Measurements from ENCODE around the gene SLC4A7.

DNA sequence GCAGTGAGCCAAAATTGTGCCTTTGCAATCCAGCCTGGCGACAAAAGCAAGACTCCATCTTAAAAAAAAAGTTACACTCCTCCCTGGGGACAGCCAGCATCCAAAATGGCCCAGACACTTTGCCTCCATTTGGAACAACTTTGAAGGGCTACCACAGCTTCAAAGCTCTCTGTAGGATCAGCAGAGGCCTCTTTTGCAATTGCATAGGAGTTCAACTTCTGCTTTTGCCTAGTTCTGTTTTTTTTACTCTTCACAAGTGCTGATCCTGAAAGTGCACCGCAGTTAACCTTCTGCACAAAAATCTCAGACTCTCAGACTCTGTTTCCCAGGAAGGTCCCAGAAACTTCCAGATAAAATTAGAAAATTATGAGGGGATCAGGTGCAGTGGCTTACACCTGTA lies 25.2 kb upstream of the SLC4A7 start:
- TF ChIP-seq, protein P1, sequence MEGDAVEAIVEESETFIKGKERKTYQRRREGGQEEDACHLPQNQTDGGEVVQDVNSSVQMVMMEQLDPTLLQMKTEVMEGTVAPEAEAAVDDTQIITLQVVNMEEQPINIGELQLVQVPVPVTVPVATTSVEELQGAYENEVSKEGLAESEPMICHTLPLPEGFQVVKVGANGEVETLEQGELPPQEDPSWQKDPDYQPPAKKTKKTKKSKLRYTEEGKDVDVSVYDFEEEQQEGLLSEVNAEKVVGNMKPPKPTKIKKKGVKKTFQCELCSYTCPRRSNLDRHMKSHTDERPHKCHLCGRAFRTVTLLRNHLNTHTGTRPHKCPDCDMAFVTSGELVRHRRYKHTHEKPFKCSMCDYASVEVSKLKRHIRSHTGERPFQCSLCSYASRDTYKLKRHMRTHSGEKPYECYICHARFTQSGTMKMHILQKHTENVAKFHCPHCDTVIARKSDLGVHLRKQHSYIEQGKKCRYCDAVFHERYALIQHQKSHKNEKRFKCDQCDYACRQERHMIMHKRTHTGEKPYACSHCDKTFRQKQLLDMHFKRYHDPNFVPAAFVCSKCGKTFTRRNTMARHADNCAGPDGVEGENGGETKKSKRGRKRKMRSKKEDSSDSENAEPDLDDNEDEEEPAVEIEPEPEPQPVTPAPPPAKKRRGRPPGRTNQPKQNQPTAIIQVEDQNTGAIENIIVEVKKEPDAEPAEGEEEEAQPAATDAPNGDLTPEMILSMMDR (conservative IDR thresholded peaks at IDR 0.05): no peak
- TF ChIP-seq EZH2 (IDR thresholded peaks at IDR 0.05; ENCODE audit: low read depth): no peak

Measured in PC-9 (cell line).